ENCODE measurements around the gene PERP. TPM values are rescaled to one million over a fixed set of nuclear protein-coding genes. Genes with fewer than 3 reads are reported as not detected.
A peak's percentile ranks its signal among the peaks of the same experiment; 100 is the strongest.
"Not testable (repeated sequence)": the region's sequence is repeated elsewhere in the genome, so short reads cannot be mapped to it uniquely, and the experiment has no call there.

The PERP gene
- total RNA-seq, 1 donor = under 0.01 TPM

DNA sequence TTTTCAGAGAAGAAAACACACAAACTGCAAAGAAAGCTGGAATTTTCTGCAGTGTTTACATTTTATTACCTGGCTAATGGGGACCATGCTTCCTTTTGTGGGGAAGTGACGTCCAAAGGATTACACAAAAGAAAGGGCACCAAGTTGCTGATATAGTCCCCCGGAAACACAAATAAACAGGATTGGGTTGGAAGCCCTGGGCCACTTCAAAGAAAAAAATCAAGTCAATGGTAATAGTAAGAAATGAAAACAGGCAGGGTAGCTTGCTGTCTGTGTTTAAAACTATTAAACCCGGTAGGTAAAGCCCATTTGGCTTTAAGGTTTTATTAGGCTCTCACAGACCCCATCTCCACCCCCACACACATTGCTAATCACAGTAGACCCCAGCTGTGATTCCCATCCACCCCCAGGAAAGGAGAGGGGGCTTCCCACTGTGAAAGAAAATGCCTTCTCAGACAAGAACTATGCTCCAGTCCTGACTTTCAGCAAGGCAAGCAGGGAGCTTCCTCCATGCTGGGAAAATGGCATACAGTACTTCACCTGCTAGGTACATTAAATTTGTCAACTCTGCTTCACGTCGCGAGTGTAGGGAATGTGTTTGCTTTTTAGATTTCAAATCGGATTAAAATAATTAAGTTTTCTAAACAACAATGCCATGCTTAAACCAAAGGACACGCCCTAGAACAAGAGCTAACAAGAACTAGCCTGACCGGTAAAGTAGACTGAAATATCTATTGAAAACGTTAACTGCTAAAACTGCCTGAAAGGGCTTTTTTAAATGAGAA is 1.1 kb downstream of the PERP start:
- peak in 1 of 3 donors; percentile 29 for DNase-seq (ENCODE audit: low read depth in 2 of 3, low spot score in 2 of 3)

DNA sequence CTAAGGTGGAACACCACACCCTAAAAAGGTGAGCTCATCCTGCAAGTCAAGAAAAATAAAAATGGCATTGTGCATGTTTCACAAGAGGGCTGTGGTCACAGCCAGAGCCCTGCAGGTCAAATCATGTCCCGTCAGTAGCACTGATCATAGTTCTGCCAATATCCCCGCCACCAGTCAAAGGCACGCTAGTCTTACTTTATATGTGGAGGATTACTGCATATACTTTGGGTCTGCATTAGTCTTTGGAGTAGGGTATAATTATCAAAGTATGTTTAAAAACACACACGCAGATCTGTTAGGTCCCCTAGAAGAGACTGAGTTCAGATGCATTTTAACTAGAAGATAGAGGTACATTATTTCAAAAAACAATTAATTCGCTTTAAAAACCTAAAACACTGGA is 1.8 kb downstream of the PERP start:
- DNase-seq (ENCODE audit: low read depth in 2 of 3, low spot score in 2 of 3) = no peak

- DNase-seq (ENCODE audit: low read depth in 2 of 3, low spot score in 2 of 3) = no peak
These were observed 2.5 kb downstream of the PERP start for GRCh38 chr6:138104618-138105213.

DNA sequence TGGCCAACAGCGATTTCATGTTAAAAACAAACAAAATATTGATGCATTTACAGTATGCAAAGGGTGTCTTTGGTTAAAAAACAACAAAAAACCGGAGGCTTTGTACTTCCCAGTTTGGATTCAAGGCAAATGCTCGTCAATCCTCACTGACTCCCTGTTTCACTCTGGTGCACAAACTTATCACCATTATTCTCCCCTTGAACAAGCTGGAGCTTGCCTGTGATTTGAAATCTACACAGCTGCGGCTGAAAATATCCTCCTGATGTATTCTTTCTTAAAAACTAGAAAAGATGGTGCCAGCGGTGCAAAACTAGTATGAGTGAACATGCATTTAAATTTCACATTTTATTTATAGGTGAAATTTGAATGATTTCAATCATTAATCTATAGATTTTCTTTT is 3.3 kb downstream of the PERP start:
- no peak for DNase-seq (ENCODE audit: low read depth in 2 of 3, low spot score in 2 of 3)

GRCh38 chr6:138101946-138102731 is 5.1 kb downstream of the PERP start:
- no peak for DNase-seq (ENCODE audit: low read depth in 2 of 3, low spot score in 2 of 3)

GRCh38 chr6:138099832-138100231 is 7.4 kb downstream of the PERP start:
- no peak for DNase-seq (ENCODE audit: low read depth in 2 of 3, low spot score in 2 of 3)

GRCh38 chr6:138098306-138098705 is 8.9 kb downstream of the PERP start:
- DNase-seq (ENCODE audit: low read depth in 2 of 3, low spot score in 2 of 3) = no peak

DNA sequence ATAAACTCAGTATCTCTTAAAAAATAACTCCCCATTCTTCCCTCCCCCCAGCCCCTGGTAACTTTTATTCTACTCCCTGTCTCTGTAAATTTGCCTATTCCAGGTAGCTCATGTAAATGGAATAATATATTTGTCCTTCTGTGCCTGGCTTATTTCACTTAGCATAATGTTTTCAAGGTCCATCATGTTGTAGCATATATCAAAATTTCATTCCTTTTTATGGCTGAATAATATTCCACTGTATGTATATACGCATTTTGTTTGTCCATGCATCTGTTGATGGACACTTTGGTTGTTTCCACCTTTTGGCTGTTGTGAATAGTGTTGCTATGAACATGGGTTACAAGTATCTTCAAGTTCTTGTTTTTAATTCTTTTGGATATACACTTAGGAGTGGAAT is 13.0 kb downstream of the PERP start:
- no peak for DNase-seq (ENCODE audit: low read depth in 2 of 3, low spot score in 2 of 3)

DNA sequence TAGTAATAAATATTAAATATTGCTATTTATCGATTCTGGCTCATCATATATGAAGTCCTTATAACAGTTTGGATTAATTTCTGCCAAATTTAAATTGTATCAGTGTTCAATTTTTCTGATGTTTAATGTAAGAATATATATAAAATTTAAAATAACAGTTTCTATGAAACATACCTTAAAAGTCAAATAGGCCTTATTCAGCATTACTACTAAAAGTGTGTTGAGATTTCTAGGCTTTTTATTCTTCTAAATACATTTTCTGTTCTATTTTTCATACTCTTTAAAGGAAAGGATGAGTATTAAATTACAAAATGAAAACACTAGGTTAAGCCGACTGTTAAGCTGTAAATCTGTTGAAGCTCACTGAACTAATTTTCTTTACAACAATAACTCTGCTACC is 13.6 kb downstream of the PERP start:
- DNase-seq (ENCODE audit: low read depth in 2 of 3, low spot score in 2 of 3) = no peak

DNA sequence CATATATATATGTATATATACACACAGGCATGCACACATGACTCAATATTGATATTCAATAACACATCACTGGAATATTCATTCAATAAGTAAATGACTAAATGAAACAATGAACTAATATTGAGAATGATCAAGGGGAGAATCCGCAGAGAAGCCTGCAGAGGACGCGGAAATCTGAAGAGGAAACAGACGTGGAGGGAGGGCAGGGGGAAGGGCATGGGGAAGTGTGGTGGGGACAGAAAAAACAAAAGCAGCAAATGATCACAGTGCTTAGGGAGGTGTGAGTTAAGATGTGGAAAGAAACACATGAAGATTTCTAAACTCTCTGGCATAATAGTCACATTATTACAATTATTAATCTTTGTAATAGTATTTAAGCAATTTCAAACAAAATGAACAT is 14.5 kb downstream of the PERP start:
- peak in 1 of 3 donors; percentile 33 for DNase-seq (ENCODE audit: low read depth in 2 of 3, low spot score in 2 of 3)

DNA sequence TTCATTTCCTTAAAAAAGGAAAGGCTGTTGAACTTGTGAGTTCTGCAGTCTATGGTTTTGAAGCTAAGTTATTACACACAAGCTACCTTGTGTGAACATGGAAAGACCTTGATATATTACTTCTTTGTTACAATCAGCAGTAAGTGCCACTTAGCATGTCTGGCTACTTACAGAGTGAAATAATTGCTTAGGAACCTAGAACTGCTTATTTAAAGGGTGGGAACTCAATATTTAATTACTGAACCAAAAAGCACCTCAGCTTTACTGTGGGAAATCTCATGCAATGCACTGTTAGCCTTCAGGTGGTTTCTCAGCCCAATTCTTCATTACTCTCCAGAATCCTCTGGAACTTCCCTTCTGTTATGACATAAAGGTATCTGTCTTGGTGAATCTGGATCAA is 17.9 kb downstream of the PERP start:
- DNase-seq (ENCODE audit: low read depth in 2 of 3, low spot score in 2 of 3) = no peak

DNA sequence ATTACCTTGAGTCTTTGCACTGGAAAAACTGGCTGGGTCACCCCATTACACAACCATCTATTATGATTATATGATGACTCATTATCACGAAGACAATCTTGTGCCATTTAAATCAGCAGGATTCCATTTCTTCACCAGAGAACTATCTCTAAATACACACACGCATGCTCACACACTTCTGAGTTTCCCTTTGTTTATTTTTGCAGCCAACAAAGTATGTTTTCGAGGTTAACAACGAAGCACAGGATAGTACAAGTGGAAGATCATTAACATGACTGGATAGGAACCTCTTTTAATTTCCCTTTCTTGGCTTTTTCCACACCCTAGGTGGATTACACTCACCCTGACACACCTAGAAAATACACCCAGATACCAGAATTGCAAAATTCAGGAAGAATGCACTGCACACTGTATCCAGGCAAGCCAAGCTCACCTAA is 18.9 kb downstream of the PERP start:
- no peak for DNase-seq (ENCODE audit: low read depth in 2 of 3, low spot score in 2 of 3)

- DNase-seq (ENCODE audit: low read depth in 2 of 3, low spot score in 2 of 3) = no peak
These were observed 19.5 kb downstream of the PERP start for GRCh38 chr6:138087593-138088325.

DNA sequence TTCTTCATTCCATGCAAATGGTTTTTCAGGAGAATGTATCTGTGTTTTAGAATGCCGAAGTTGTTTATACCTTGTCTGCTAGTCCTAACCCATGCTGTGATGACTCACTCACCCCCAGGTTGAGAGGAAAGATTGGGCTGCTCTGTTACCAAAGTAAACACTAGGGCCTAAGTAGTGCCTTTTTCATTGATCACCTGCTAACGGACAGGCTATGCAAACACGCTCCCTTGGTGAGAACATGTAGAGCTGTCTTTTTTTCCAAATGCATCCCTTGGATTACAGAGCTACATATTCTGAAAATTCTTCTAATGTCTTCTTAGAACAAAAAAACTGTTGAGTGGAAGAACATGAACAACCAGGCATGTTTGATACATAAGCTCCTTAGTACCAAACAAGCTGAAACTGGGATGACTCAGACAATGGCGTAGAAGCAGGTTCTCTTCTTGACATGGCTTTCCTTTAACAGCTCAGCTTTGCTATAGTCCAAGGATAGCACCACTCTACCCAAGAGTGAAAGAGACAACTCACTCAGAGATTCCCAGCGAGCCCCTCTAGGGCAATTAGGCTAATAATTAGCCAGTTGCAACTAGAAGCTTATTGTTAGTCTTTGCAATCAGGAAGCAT is 20.5 kb downstream of the PERP start:
- no peak for DNase-seq (ENCODE audit: low read depth in 2 of 3, low spot score in 2 of 3)

DNA sequence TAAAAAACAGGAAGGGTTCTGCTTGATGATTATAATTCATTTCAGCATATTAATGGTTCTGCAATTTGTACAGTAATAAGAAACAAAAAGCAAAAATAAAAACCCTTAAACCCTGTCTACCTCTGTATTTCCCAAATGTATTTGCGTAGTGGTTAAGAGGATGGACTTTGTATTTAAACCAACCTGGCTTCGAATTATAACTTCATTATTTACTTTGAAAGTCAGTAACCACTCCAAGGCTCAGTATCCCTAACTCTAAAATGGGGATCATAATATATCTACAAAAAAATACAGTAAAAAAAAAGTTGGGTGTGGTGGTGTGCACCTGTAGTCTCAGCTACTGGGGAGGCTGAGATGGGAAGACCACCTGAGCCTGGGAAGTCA is 21.4 kb downstream of the PERP start:
- no peak for DNase-seq (ENCODE audit: low read depth in 2 of 3, low spot score in 2 of 3)

- DNase-seq (ENCODE audit: low read depth in 2 of 3, low spot score in 2 of 3) = no peak
These were observed 22.0 kb downstream of the PERP start for GRCh38 chr6:138084904-138085838.

- no peak for DNase-seq (ENCODE audit: low read depth in 2 of 3, low spot score in 2 of 3)
These were observed 25.0 kb downstream of the PERP start for GRCh38 chr6:138082232-138082631.

GRCh38 chr6:138079556-138079955 is 27.7 kb downstream of the PERP start:
- not testable (repeated sequence) for DNase-seq (ENCODE audit: low read depth in 2 of 3, low spot score in 2 of 3)

DNA sequence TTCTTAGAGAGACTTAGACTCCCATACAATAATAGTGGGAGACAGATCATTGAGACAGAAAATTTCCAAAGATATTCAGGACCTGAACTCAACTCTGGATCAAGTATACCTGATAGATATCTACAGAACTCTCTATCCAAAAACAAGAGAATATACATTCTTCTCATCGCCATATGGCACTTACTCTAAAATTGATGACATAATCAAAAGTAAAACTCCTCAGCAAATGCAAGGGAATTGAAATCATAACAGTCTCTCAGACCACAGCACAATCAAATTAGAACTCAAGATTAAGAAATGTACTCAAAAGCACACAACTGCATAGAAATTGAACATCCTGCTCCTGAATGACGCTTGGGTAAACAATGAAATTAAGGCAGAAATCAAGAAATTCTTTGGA is 28.7 kb downstream of the PERP start:
- no peak for DNase-seq (ENCODE audit: low read depth in 2 of 3, low spot score in 2 of 3)

All from hematopoietic multipotent progenitor cell (in vitro differentiated cells).